Lower leg skin (tissue), 4 donors: ENCODE data around the gene MED27. TPM values are rescaled to one million over a fixed set of nuclear protein-coding genes. Genes with fewer than 3 reads are reported as not detected.

Experiments used
- DNase-seq, 2 donors: peaks; one replicate each; pipeline ENCODE4 v3.0.0-alpha.2; 2019; ENCODE audit warnings: low spot score in 2 of 2
- H3K4me3 ChIP-seq: fragments of 200-600 bp; sonication (generic); 2 replicates; pipeline ENCODE4 v1.5.1; 2017; ENCODE audit warnings: mild to moderate bottlenecking, low read depth; ENCODE audit not compliant: poor library complexity, severe bottlenecking
- POLR2A ChIP-seq, 2 donors: fragments of 450-650 bp; IDR thresholded peaks; one replicate each; pipeline ENCODE4 v1.6.1; 2016 to 2017; ENCODE audit warnings: antibody characterized with exemption in 2 of 2, mild to moderate bottlenecking in 1 of 2, moderate library complexity in 1 of 2
- whole genome bisulfite sequencing, 2 donors: methylation state at CpG; one replicate each; pipeline ENCODE4 v1.1.5; 2018; 5-methylcytosine and 5-hydroxymethylcytosine counted together
- intact Hi-C: fragments of 100-400 bp; cut with DNase I; formaldehyde crosslinking; loops from one replicate; pipeline ENCODE4 v1.15.0; 2023; ENCODE audit warnings: low total_unique reads
- total RNA-seq, 4 donors: library from RNA; depleted of rRNA; stranded (reverse); fragments of >200 nt; gene quantifications; one replicate each; pipeline ENCODE4 v1.1.0, GENCODE V29; 2016
- TF ChIP-seq, protein P1 (sequence below), 3 donors: fragments of 450-650 bp; IDR thresholded peaks; one replicate each; pipeline ENCODE4 v1.5.1; 2016; ENCODE audit warnings: antibody characterized with exemption in 3 of 3, mild to moderate bottlenecking in 3 of 3, moderate library complexity in 2 of 3

The MED27 gene
- total RNA-seq, 4 donors from 2014 or later, result 15.4 to 20.3 (median 16.5) TPM

GRCh38 chr9:131959056-131959455, 120.6 kb downstream of the MED27 start:
- DNase-seq, result no peak
- WGBS, 2 donors, result 93 to 100% methylated on average over 3 of the region's 3 CpGs
- TF ChIP-seq, protein P1, sequence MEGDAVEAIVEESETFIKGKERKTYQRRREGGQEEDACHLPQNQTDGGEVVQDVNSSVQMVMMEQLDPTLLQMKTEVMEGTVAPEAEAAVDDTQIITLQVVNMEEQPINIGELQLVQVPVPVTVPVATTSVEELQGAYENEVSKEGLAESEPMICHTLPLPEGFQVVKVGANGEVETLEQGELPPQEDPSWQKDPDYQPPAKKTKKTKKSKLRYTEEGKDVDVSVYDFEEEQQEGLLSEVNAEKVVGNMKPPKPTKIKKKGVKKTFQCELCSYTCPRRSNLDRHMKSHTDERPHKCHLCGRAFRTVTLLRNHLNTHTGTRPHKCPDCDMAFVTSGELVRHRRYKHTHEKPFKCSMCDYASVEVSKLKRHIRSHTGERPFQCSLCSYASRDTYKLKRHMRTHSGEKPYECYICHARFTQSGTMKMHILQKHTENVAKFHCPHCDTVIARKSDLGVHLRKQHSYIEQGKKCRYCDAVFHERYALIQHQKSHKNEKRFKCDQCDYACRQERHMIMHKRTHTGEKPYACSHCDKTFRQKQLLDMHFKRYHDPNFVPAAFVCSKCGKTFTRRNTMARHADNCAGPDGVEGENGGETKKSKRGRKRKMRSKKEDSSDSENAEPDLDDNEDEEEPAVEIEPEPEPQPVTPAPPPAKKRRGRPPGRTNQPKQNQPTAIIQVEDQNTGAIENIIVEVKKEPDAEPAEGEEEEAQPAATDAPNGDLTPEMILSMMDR (IDR thresholded peaks at IDR 0.05), result no peak
- TF ChIP-seq POLR2A (IDR thresholded peaks at IDR 0.05), result no peak
- intact Hi-C loops, result no loop called here
- H3K4me3 ChIP-seq, result no peak overlapping the region

- intact Hi-C loops, result no loop called here
- 89 to 94% methylated on average over 1 of the region's 1 CpG for whole genome bisulfite sequencing, 2 donors
- no peak for TF ChIP-seq POLR2A (IDR thresholded peaks at IDR 0.05)
- TF ChIP-seq, protein P1 (IDR thresholded peaks at IDR 0.05), result no peak
- no peak for DNase-seq
- H3K4me3 ChIP-seq, result no peak overlapping the region
Observed at GRCh38 chr9:131954299-131954698, 125.4 kb downstream of the MED27 start.

DNA sequence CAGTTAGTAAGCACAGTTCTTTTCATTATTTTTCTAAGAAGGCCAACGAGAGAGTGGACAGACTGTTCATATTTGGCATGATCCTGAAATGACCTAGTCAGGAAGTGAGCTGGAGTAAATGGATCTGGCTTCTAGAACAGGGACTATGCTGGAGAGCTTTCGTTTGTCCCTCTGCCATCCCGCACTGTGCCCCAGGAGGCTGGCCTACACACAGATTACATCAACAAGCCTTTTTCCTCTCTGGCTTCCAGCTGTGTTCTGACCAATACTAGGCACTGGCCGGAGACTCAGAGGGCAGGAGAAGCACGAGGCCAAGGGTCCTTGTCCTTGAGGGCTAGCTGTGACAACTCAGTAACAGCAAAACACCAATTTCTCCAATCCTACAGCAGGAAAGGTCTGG, 127.8 kb downstream of the MED27 start:
- H3K4me3 ChIP-seq, result no peak overlapping the region
- intact Hi-C loops, result no loop called here
- no peak for DNase-seq
- WGBS, 2 donors, result 58 to 74% methylated on average over 5 of the region's 5 CpGs
- no peak for TF ChIP-seq POLR2A (IDR thresholded peaks at IDR 0.05)
- TF ChIP-seq, protein P1 (IDR thresholded peaks at IDR 0.05), result no peak

DNA sequence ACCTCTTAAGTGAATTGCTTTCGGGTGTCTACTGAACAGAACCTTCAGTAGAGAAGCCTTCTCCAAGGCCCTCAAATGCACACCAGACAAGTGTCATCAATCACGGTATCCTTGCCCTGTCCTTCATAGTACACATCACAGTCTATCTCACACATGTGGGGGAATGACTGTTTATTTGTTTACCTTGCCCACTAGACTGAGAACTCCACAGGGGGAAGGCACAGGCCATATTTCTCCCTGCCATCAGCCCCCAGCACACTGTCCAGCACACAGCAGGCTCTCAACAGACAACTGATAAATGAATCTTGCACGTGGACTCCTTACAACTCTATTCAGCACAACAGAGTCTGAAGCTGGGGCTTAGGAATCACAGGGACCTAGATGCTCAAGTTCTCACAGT, 128.5 kb downstream of the MED27 start:
- intact Hi-C loops, result no loop called here
- WGBS, 2 donors, result 84 to 92% methylated on average over 3 of the region's 3 CpGs
- DNase-seq, result no peak
- no peak for TF ChIP-seq POLR2A (IDR thresholded peaks at IDR 0.05)
- TF ChIP-seq, protein P1 (IDR thresholded peaks at IDR 0.05), result no peak
- H3K4me3 ChIP-seq, result no peak overlapping the region

- 90 to 92% methylated on average over 9 of the region's 9 CpGs for WGBS, 2 donors
- intact Hi-C loops, result no loop called here
- TF ChIP-seq POLR2A (IDR thresholded peaks at IDR 0.05), result no peak
- TF ChIP-seq, protein P1 (IDR thresholded peaks at IDR 0.05), result no peak
Observed at GRCh38 chr9:131950487-131950886, 129.2 kb downstream of the MED27 start.

DNA sequence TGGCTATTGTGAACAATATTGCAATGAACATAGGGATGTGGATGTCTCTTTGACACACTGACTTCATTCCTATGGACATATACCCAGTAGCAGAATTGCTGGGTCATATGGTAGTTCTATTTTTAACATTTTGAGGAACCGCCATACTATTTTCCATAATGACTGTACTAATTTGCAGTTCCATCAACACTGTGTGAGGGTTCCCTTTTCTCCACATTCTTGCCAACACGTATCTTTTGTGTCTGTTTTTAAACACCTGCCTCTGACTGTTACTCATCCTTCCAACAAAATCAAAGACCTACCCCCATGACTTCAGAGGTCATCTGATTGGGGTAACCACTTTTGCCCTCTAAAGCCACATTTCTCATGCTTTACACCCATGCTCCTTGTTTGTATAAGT, 133.5 kb downstream of the MED27 start:
- DNase-seq, result no peak
- TF ChIP-seq, protein P1 (IDR thresholded peaks at IDR 0.05), result no peak
- TF ChIP-seq POLR2A (IDR thresholded peaks at IDR 0.05), result no peak
- intact Hi-C loops, result no loop called here
- 87% methylated on average over 2 of the region's 2 CpGs for WGBS, 2 donors
- no peak overlapping the region for H3K4me3 ChIP-seq

More at GRCh38 chr9:131950487-131950886, 129.2 kb downstream of the MED27 start:
- DNase-seq, result no peak
- H3K4me3 ChIP-seq, result no peak overlapping the region
